ENCODE data around the gene TMEM145. TPM values are rescaled to one million over a fixed set of nuclear protein-coding genes. Genes with fewer than 3 reads are reported as not detected.

The TMEM145 gene
- total and polyA plus RNA-seq, 5 donors from 2014 or later = not detected

GRCh38 chr19:42274065-42274682, 38.9 kb upstream of the TMEM145 start:
- peak overlapping the region in 1 of 3 donors; percentile 75 for H3K27ac Mint-ChIP-seq
- Histone ChIP-seq H3K27ac (ENCODE audit: insufficient read depth, low read length, poor library complexity, severe bottlenecking) (no peak overlapping the region), H3K36me3 (ENCODE audit: control insufficient read depth, insufficient read depth, low read length) (peaks cover 11% of the 10 kb centered on the region), H3K9me3 (ENCODE audit: control insufficient read depth in 2 of 2, low read length in 2 of 2) (no peaks in the 10 kb centered on the region), H3K4me3 (ENCODE audit: low read depth, low read length) (no peak overlapping the region), H3K27me3 (ENCODE audit: control insufficient read depth, insufficient read depth, low read length) (no peaks in the 10 kb centered on the region), H3K4me1 (ENCODE audit: control insufficient read depth, insufficient read depth, low read length, poor library complexity, severe bottlenecking) (peaks cover 49% of the 10 kb centered on the region)
- H3K4me1 Mint-ChIP-seq = peaks cover 0 to 61% (median 38%) of the 10 kb centered on the region in 4 donors
- DNase-seq = no peak
- peaks cover 14% of the 10 kb centered on the region for H3K36me3 Mint-ChIP-seq
- no peak for ATAC-seq (ENCODE audit: low read depth in 2 of 2)
- peaks cover 0 to 2% (median 0%) of the 10 kb centered on the region in 7 donors for H3K9me3 Mint-ChIP-seq
- H3K27me3 Mint-ChIP-seq = no peaks in the 10 kb centered on the region
- no peak overlapping the region for H3K4me3 Mint-ChIP-seq

- Histone ChIP-seq H3K36me3 (ENCODE audit: control insufficient read depth, insufficient read depth, low read length) (peaks cover 11% of the 10 kb centered on the region), H3K9me3 (ENCODE audit: control insufficient read depth in 2 of 2, low read length in 2 of 2) (no peaks in the 10 kb centered on the region), H3K4me3 (ENCODE audit: low read depth, low read length) (no peak overlapping the region), H3K27me3 (ENCODE audit: control insufficient read depth, insufficient read depth, low read length) (no peaks in the 10 kb centered on the region), H3K27ac (ENCODE audit: insufficient read depth, low read length, poor library complexity, severe bottlenecking) (no peak overlapping the region), H3K4me1 (ENCODE audit: control insufficient read depth, insufficient read depth, low read length, poor library complexity, severe bottlenecking) (peaks cover 51% of the 10 kb centered on the region)
- Mint-ChIP-seq H3K36me3 (peaks cover 14% of the 10 kb centered on the region), H3K4me3 (peak overlapping the region in 3 of 4 donors; percentile 9 to 56 (median 48)), H3K27ac (peak overlapping the region in 2 of 3 donors; percentile 75 to 77), H3K9me3 (peaks cover 0 to 2% (median 0%) of the 10 kb centered on the region in 7 donors), H3K27me3 (no peaks in the 10 kb centered on the region), H3K4me1 (peaks cover 4 to 60% (median 38%) of the 10 kb centered on the region in 4 donors)
- ATAC-seq (ENCODE audit: low read depth in 2 of 2) (no peak), DNase-seq (no peak)
These were observed 38.0 kb upstream of the TMEM145 start for GRCh38 chr19:42275103-42275502.

- Mint-ChIP-seq H3K27me3 (no peaks in the 10 kb centered on the region), H3K9me3 (peaks cover 0 to 2% (median 0%) of the 10 kb centered on the region in 7 donors), H3K36me3 (peaks cover 14% of the 10 kb centered on the region), H3K4me3 (peak overlapping the region in 1 of 4 donors; percentile 57), H3K27ac (peak overlapping the region in 2 of 3 donors; percentile 77 to 84), H3K4me1 (peaks cover 4 to 57% (median 35%) of the 10 kb centered on the region in 4 donors)
- H3K27me3 ChIP-seq (ENCODE audit: control insufficient read depth, insufficient read depth, low read length) = no peaks in the 10 kb centered on the region
- DNase-seq = no peak
- H3K4me1 ChIP-seq (ENCODE audit: control insufficient read depth, insufficient read depth, low read length, poor library complexity, severe bottlenecking) = peaks cover 47% of the 10 kb centered on the region
- no peak overlapping the region for H3K27ac ChIP-seq (ENCODE audit: insufficient read depth, low read length, poor library complexity, severe bottlenecking)
- H3K9me3 ChIP-seq (ENCODE audit: control insufficient read depth in 2 of 2, low read length in 2 of 2) = no peaks in the 10 kb centered on the region
- no peak for ATAC-seq (ENCODE audit: low read depth in 2 of 2)
- no peak overlapping the region for H3K4me3 ChIP-seq (ENCODE audit: low read depth, low read length)
- peaks cover 11% of the 10 kb centered on the region for H3K36me3 ChIP-seq (ENCODE audit: control insufficient read depth, insufficient read depth, low read length)
These were observed 37.6 kb upstream of the TMEM145 start for GRCh38 chr19:42275517-42275916.

DNA sequence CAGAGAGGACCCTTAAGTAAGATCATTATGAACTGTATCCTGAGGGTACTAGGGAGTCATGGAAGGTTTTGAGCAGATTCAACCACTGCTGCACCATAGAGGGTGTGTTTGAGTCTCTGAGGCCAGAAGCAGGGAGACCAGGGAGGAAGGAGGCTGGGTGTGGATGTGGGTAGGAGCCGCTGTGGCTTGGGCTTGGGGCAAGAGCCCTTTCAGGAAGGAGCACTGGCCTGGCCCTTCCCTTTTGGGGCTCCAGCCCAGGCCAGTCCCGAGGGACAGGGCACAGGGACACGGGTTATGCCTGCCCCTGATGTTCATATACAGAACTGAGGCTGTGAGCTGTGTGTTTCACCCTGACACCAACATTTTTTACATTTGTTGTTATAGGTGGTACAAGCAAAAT, 36.8 kb upstream of the TMEM145 start:
- Mint-ChIP-seq H3K4me1 (peaks cover 4 to 51% (median 32%) of the 10 kb centered on the region in 4 donors), H3K9me3 (peaks cover 0 to 2% (median 0%) of the 10 kb centered on the region in 7 donors), H3K27ac (peak overlapping the region; percentile 76 to 90 (median 84)), H3K27me3 (no peaks in the 10 kb centered on the region), H3K4me3 (peak overlapping the region in 3 of 4 donors; percentile 3 to 57 (median 35)), H3K36me3 (peaks cover 14% of the 10 kb centered on the region)
- ATAC-seq (ENCODE audit: low read depth in 2 of 2) (no peak), DNase-seq (no peak)
- Histone ChIP-seq H3K4me1 (ENCODE audit: control insufficient read depth, insufficient read depth, low read length, poor library complexity, severe bottlenecking) (peaks cover 43% of the 10 kb centered on the region), H3K36me3 (ENCODE audit: control insufficient read depth, insufficient read depth, low read length) (peaks cover 11% of the 10 kb centered on the region), H3K27me3 (ENCODE audit: control insufficient read depth, insufficient read depth, low read length) (no peaks in the 10 kb centered on the region), H3K4me3 (ENCODE audit: low read depth, low read length) (no peak overlapping the region), H3K27ac (ENCODE audit: insufficient read depth, low read length, poor library complexity, severe bottlenecking) (no peak overlapping the region), H3K9me3 (ENCODE audit: control insufficient read depth in 2 of 2, low read length in 2 of 2) (no peaks in the 10 kb centered on the region)

DNA sequence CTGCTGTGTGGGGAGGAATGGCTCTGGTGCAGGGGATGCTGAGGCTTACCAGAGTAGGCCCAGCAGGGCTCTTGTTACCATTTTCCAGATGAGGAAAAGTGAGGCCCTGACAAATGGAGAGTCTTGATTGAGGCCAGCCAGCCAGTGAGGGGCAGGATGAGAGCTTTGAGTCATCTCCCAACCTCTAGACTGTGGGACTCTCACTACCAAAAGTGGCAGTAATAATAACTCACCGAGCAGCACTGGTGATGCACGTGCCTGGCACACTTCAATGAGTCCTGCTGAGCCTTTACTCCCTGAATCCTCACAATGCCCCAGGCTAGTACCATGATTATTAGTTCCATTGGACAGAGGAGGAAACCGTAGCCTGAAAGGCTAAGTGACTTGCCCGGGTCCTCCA, 36.3 kb upstream of the TMEM145 start:
- peak overlapping the region in 1 of 3 donors; percentile 76 for H3K27ac Mint-ChIP-seq
- H3K36me3 Mint-ChIP-seq = peaks cover 14% of the 10 kb centered on the region
- peaks cover 11% of the 10 kb centered on the region for H3K36me3 ChIP-seq (ENCODE audit: control insufficient read depth, insufficient read depth, low read length)
- H3K4me1 Mint-ChIP-seq = peaks cover 4 to 47% (median 32%) of the 10 kb centered on the region in 4 donors
- peaks cover 0 to 2% (median 0%) of the 10 kb centered on the region in 7 donors for H3K9me3 Mint-ChIP-seq
- DNase-seq = no peak
- no peaks in the 10 kb centered on the region for H3K27me3 Mint-ChIP-seq
- H3K4me3 ChIP-seq (ENCODE audit: low read depth, low read length) = no peak overlapping the region
- ATAC-seq (ENCODE audit: low read depth in 2 of 2) = no peak
- H3K27me3 ChIP-seq (ENCODE audit: control insufficient read depth, insufficient read depth, low read length) = no peaks in the 10 kb centered on the region
- H3K4me1 ChIP-seq (ENCODE audit: control insufficient read depth, insufficient read depth, low read length, poor library complexity, severe bottlenecking) = peaks cover 45% of the 10 kb centered on the region
- no peak overlapping the region for H3K27ac ChIP-seq (ENCODE audit: insufficient read depth, low read length, poor library complexity, severe bottlenecking)
- no peaks in the 10 kb centered on the region for H3K9me3 ChIP-seq (ENCODE audit: control insufficient read depth in 2 of 2, low read length in 2 of 2)
- peak overlapping the region in 2 of 4 donors; percentile 29 to 57 for H3K4me3 Mint-ChIP-seq

GRCh38 chr19:42277821-42278451, 35.2 kb upstream of the TMEM145 start:
- H3K4me3 ChIP-seq (ENCODE audit: low read depth, low read length) = no peak overlapping the region
- Mint-ChIP-seq H3K36me3 (peaks cover 14% of the 10 kb centered on the region), H3K4me1 (peaks cover 4 to 47% (median 36%) of the 10 kb centered on the region in 4 donors), H3K27me3 (no peaks in the 10 kb centered on the region), H3K9me3 (peaks cover 0 to 2% (median 0%) of the 10 kb centered on the region in 7 donors), H3K4me3 (peak overlapping the region in 3 of 4 donors; percentile 0 to 92 (median 21)), H3K27ac (peak overlapping the region in 1 of 3 donors; percentile 96)
- no peaks in the 10 kb centered on the region for H3K27me3 ChIP-seq (ENCODE audit: control insufficient read depth, insufficient read depth, low read length)
- H3K4me1 ChIP-seq (ENCODE audit: control insufficient read depth, insufficient read depth, low read length, poor library complexity, severe bottlenecking) = peaks cover 56% of the 10 kb centered on the region
- ATAC-seq (ENCODE audit: low read depth in 2 of 2) = no peak
- DNase-seq = no peak
- H3K9me3 ChIP-seq (ENCODE audit: control insufficient read depth in 2 of 2, low read length in 2 of 2) = no peaks in the 10 kb centered on the region
- no peak overlapping the region for H3K27ac ChIP-seq (ENCODE audit: insufficient read depth, low read length, poor library complexity, severe bottlenecking)
- H3K36me3 ChIP-seq (ENCODE audit: control insufficient read depth, insufficient read depth, low read length) = peaks cover 11% of the 10 kb centered on the region

DNA sequence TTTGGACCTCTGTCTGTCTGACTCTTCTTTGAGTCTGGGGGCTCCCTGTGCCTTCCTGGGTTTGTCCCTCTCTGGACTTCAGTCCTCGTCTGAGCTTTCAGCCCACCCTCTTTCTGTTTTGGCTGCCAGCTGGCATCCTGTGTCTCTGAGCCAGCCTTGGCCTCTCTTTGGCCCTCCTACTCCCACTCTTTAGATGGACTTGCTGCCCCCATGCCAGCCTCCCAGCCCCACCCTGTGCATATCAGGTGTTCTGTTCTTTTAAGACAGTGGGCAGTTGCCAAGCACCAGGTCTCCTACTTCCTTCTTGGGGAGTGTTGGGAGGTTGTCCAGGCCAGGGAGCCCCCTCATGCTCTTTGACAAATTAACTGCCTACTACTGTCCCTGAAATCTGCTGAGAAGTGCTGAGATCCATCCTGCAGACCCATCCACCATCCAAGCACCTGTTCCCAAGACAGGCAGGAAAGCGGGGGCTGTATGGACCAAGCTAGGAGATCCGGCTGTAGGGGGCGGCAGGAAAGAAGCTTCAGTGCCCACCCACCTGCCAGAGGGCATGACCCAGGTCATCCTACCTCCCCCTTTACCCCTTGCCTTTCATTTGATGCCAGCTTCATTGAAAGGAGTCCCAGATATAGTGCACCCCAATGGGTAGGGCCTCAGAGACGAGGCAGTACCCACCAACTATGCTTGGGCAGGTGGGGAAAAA, 34.5 kb upstream of the TMEM145 start:
- peak overlapping the region in 2 of 3 donors; percentile 96 to 97 for H3K27ac Mint-ChIP-seq
- DNase-seq (no peak), ATAC-seq (ENCODE audit: low read depth in 2 of 2) (no peak)
- no peaks in the 10 kb centered on the region for H3K9me3 ChIP-seq (ENCODE audit: control insufficient read depth in 2 of 2, low read length in 2 of 2)
- peak overlapping the region in 3 of 4 donors; percentile 86 to 93 (median 92) for H3K4me3 Mint-ChIP-seq
- peak overlapping the region; percentile 91 for H3K27ac ChIP-seq (ENCODE audit: insufficient read depth, low read length, poor library complexity, severe bottlenecking)
- H3K27me3 Mint-ChIP-seq = no peaks in the 10 kb centered on the region
- H3K9me3 Mint-ChIP-seq = peaks cover 0 to 2% (median 0%) of the 10 kb centered on the region in 7 donors
- H3K27me3 ChIP-seq (ENCODE audit: control insufficient read depth, insufficient read depth, low read length) = no peaks in the 10 kb centered on the region
- peaks cover 14% of the 10 kb centered on the region for H3K36me3 Mint-ChIP-seq
- peaks cover 4 to 45% (median 36%) of the 10 kb centered on the region in 4 donors for H3K4me1 Mint-ChIP-seq
- peaks cover 62% of the 10 kb centered on the region for H3K4me1 ChIP-seq (ENCODE audit: control insufficient read depth, insufficient read depth, low read length, poor library complexity, severe bottlenecking)
- no peak overlapping the region for H3K4me3 ChIP-seq (ENCODE audit: low read depth, low read length)
- peaks cover 8% of the 10 kb centered on the region for H3K36me3 ChIP-seq (ENCODE audit: control insufficient read depth, insufficient read depth, low read length)
